ENCODE data around the gene HAL.

GRCh38 chr12:95986635-95987570 is 9.2 kb downstream of the HAL start:
- TF ChIP-seq ATF2 (tag by site-specific recombination; IDR thresholded peaks at IDR 0.05; ENCODE audit: low read depth) (no peak), ZNF10 (tag by site-specific recombination; IDR thresholded peaks at IDR 0.05) (no peak), ZNF580 (tag by site-specific recombination; IDR thresholded peaks at IDR 0.05) (no peak), YY1 (tag by site-specific recombination; IDR thresholded peaks at IDR 0.05) (no peak), TCF7L2 (IDR thresholded peaks at IDR 0.05; ENCODE audit: borderline replicate concordance, low read depth, low read length) (no peak), REST (tag by site-specific recombination; IDR thresholded peaks at IDR 0.05) (no peak), CTCF (tag by site-specific recombination; IDR thresholded peaks at IDR 0.05) (no peak), ZNF324 (tag by site-specific recombination; IDR thresholded peaks at IDR 0.05) (no peak)
